ENCODE measurements around the gene TRIM21. TPM values are rescaled to one million over a fixed set of nuclear protein-coding genes. Genes with fewer than 3 reads are reported as not detected.

Gene TRIM21
- total RNA-seq, 2 experiments from 2014 or later: 23.4 to 23.6 TPM

Other genes starting within 250 kb of the TRIM21 start
- not detected for gene OR52B4, start 25.3 kb downstream of the TRIM21 start, total RNA-seq
- not detected for gene OR52K2, start 55.6 kb upstream of the TRIM21 start, total RNA-seq
- gene OR52K1, start 88.9 kb upstream of the TRIM21 start, total RNA-seq: not detected
- not detected for gene OR52M1, start 151.5 kb upstream of the TRIM21 start, total RNA-seq
- not detected for gene OR52I2, start 188.0 kb upstream of the TRIM21 start, total RNA-seq
- gene OR52I1, start 200.3 kb upstream of the TRIM21 start, total RNA-seq: not detected
- 1 to 10 TPM; 6.0 to 6.9 TPM for gene TRIM68, start 214.5 kb upstream of the TRIM21 start, total RNA-seq
- not detected for gene OR51D1, start 243.8 kb upstream of the TRIM21 start, total RNA-seq